Suprapubic skin (tissue), 3 donors: ENCODE data around the gene CAMTA1.

Source experiments
- EP300 ChIP-seq: sonication (generic); formaldehyde crosslinking; IDR thresholded peaks from one replicate; pipeline ENCODE4 v1.6.1; 2017; ENCODE audit warnings: antibody characterized with exemption
- TF ChIP-seq, protein P1 (sequence below), 2 donors: fragments of 200-600 bp in 1 of 2; fragments of 450-650 bp in 1 of 2; sonication (generic) in 1 of 2; IDR thresholded peaks; one replicate each; pipeline ENCODE4 v1.5.1; 2016 to 2019; ENCODE audit warnings: antibody characterized with exemption in 2 of 2, mild to moderate bottlenecking in 1 of 2, moderate library complexity in 1 of 2

DNA sequence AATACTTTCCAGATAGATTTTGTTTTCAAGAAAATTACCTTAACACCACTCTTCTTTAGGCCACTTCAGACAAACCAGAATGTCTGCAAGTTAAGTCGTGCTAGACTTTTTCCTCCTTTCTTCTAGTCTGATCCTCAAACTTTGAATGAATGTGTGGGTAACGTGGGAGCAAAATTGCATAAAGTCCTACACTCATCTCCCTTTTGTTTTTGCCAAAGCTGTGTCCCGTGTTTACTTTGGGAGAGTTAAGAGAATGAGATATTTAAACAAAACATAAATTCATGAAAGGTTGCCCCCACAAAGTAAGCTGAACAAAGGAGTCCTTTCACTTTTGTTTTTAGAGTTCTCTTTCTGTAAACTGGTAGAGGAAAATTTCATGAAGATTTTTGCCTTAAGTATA lies 969.0 kb downstream of the CAMTA1 start:
- TF ChIP-seq, protein P1, sequence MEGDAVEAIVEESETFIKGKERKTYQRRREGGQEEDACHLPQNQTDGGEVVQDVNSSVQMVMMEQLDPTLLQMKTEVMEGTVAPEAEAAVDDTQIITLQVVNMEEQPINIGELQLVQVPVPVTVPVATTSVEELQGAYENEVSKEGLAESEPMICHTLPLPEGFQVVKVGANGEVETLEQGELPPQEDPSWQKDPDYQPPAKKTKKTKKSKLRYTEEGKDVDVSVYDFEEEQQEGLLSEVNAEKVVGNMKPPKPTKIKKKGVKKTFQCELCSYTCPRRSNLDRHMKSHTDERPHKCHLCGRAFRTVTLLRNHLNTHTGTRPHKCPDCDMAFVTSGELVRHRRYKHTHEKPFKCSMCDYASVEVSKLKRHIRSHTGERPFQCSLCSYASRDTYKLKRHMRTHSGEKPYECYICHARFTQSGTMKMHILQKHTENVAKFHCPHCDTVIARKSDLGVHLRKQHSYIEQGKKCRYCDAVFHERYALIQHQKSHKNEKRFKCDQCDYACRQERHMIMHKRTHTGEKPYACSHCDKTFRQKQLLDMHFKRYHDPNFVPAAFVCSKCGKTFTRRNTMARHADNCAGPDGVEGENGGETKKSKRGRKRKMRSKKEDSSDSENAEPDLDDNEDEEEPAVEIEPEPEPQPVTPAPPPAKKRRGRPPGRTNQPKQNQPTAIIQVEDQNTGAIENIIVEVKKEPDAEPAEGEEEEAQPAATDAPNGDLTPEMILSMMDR (IDR thresholded peaks at IDR 0.05), result no peak
- TF ChIP-seq EP300, result no peak
